Heart left ventricle (tissue), 16 donors: ENCODE measurements around the gene PLXNA1. TPM values are rescaled to one million over a fixed set of nuclear protein-coding genes. Genes with fewer than 3 reads are reported as not detected.

ENCODE experiments used
- ATAC-seq, 4 donors: fragments of 200-7000 bp; cut with Tn5 transposase; one replicate each; pipeline ENCODE4 v1.9.1; 2020 to 2022; ENCODE audit warnings: moderate library complexity in 4 of 4, mild to moderate bottlenecking in 3 of 4, moderate number of reproducible peaks in 1 of 4
- DNase-seq, 5 donors: peaks; one replicate each; pipeline ENCODE4 v3.0.0-alpha.2; 2020
- H3K27ac ChIP-seq, 12 donors: fragments of 200-600 bp; sonication (generic) in 4 of 12; one replicate each; pipeline versions ENCODE4 v1.5.0 to v1.8.0; 2016 to 2022; ENCODE audit warnings: mild to moderate bottlenecking in 2 of 12
- H3K27me3 ChIP-seq, 9 donors: fragments of 200-600 bp; sonication (generic) in 2 of 9; one replicate each; pipeline versions ENCODE4 v1.5.1 to v1.8.0; 2016 to 2022; ENCODE audit warnings: mild to moderate bottlenecking in 3 of 9
- H3K36me3 ChIP-seq, 9 donors: fragments of 200-600 bp; sonication (generic) in 2 of 9; one replicate each; pipeline versions ENCODE4 v1.5.0 to v1.8.0; 2018 to 2022; ENCODE audit warnings: mild to moderate bottlenecking in 2 of 9
- H3K4me1 ChIP-seq, 12 donors: fragments of 200-600 bp; sonication (generic) in 4 of 12; one replicate each; pipeline versions ENCODE4 v1.5.0 to v1.8.0; 2016 to 2022; ENCODE audit warnings: mild to moderate bottlenecking in 3 of 12
- H3K4me3 ChIP-seq, 12 donors: fragments of 200-600 bp; sonication (generic) in 4 of 12; one replicate each; pipeline versions ENCODE4 v1.5.0 to v1.8.0; 2017 to 2022; ENCODE audit warnings: mild to moderate bottlenecking in 9 of 12, moderate library complexity in 4 of 12
- H3K9me3 ChIP-seq, 12 donors: fragments of 200-600 bp; sonication (generic) in 4 of 12; one replicate each; pipeline versions ENCODE4 v1.5.0 to v1.8.0; 2016 to 2022; ENCODE audit warnings: mild to moderate bottlenecking in 1 of 12
- POLR2A ChIP-seq, 2 donors: fragments of 450-650 bp; IDR thresholded peaks; one replicate each; pipeline ENCODE4 v1.6.1; 2017; ENCODE audit warnings: antibody characterized with exemption in 2 of 2, mild to moderate bottlenecking in 2 of 2, moderate library complexity in 2 of 2
- WGBS, 4 donors: extraction: QIAGEN DNeasy Blood & Tissue Kit in 2 of 4; methylation state at CpG; one replicate each; pipeline versions ENCODE4 v1.1.5 to v1.1.7; 2013 to 2018; 5-methylcytosine and 5-hydroxymethylcytosine counted together
- intact Hi-C, 10 donors: fragments of 100-400 bp; cut with DNase I; formaldehyde crosslinking; loops; one replicate each; pipeline versions ENCODE4 v1.11.1 to v1.14.2; 2022
- polyA plus RNA-seq, 2 donors: library from polyadenylated mRNA; stranded (reverse); fragments of 200-250 nt; gene quantifications; one replicate each; pipeline ENCODE4 v1.2.3, GENCODE V29; 2013
- total RNA-seq, 9 donors: library from RNA; depleted of rRNA in 2 of 9; stranded (reverse); fragments of >200 nt in 2 of 9; fragmentation: NEBNext Ultra II Directional in 3 of 9; extraction: Animal tissue kit (Norgen Biotek cat#: 25700) in 3 of 9; gene quantifications; one replicate each; pipeline versions ENCODE4 v1.1.0 to v1.2.4, GENCODE V29; 2016 to 2023
- TF ChIP-seq, protein P1 (sequence below), 12 donors: fragments of 200-600 bp; sonication (generic) in 4 of 12; IDR thresholded peaks; one replicate each; pipeline versions ENCODE4 v1.5.0 to v1.8.0; 2018 to 2022; ENCODE audit warnings: antibody characterized with exemption in 12 of 12, mild to moderate bottlenecking in 5 of 12
- donor health status: ischemic (EF 13 %, LVEDD 7.1; RV severe dilation, severe dysfunction).
- donor health status: healthy with polysubstance abuse.
- donor health status: DM: no; HTN: yes; CAD: no.
- donor health status: DM: no; HTN: no; CAD: no.
- donor health status: ischemic (EF 25% LVEDD 6.9; RV normal size, moderate dysfunction).
- donor health status: ischemic (EF 25% LVEDD 5.7; RV mildly dilated, moderate dysfunction).
- donor health status: healthy.
- donor health status: DM: yes; HTN: yes; CAD: no.
- donor health status: ischemic (EF 35%, LVEDD 5.7; RV mildly dilated, moderate dysfunction).
- donor health status: nonischemic (EF 11% LVEDD 7.7; RV severe dilation, severe dysfunction).
- donor health status: DM: yes; HTN: yes; CAD: no.
- donor health status: PGD.
- donor health status: ischemic (EF 29% LVEDD 5.4; RV normal size, mild dysfunction).
- donor health status: nonischemic (EF 23%, LVEDD 6.1; RV moderate dilation, normal function).

PLXNA1 gene
- total and polyA plus RNA-seq, 11 donors: 14.6 to 38.8 (median 29.6) TPM

DNA sequence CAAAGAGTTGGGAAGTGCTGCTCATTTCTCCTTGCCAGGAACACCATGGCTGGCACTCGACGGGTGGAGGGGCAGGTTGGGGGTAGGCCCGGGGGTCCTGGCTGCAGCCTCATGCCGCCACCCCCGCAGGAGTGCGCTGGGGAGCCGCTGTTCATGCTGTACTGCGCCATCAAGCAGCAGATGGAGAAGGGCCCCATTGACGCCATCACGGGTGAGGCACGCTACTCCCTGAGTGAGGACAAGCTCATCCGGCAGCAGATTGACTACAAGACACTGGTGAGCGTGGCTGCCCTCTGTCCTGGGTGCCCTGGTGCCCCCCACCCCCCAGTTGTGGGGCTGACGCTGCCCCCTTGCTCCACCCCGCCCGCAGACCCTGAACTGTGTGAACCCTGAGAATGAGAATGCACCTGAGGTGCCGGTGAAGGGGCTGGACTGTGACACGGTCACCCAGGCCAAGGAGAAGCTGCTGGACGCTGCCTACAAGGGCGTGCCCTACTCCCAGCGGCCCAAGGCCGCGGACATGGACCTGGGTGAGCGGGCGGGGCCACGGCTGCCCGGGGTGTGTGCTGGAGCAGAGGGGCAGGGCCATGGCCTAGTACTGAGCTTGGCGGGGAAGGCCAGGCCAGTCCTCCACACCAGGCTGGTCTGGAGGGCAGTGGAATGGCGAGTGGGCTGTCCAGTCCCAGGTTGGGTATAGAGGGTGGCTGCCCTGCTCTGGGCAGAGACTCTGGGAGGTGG is 45.1 kb downstream of the PLXNA1 start:
- WGBS, 4 donors: 94 to 96% (median 94%) methylated on average over 22 to 29 of the region's 29 CpGs
- intact Hi-C loops: no loop called here
- TF ChIP-seq, protein P1, sequence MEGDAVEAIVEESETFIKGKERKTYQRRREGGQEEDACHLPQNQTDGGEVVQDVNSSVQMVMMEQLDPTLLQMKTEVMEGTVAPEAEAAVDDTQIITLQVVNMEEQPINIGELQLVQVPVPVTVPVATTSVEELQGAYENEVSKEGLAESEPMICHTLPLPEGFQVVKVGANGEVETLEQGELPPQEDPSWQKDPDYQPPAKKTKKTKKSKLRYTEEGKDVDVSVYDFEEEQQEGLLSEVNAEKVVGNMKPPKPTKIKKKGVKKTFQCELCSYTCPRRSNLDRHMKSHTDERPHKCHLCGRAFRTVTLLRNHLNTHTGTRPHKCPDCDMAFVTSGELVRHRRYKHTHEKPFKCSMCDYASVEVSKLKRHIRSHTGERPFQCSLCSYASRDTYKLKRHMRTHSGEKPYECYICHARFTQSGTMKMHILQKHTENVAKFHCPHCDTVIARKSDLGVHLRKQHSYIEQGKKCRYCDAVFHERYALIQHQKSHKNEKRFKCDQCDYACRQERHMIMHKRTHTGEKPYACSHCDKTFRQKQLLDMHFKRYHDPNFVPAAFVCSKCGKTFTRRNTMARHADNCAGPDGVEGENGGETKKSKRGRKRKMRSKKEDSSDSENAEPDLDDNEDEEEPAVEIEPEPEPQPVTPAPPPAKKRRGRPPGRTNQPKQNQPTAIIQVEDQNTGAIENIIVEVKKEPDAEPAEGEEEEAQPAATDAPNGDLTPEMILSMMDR (IDR thresholded peaks at IDR 0.05): no peak
- TF ChIP-seq POLR2A (IDR thresholded peaks at IDR 0.05): no peak
- Histone ChIP-seq H3K9me3 (no peaks in the 10 kb centered on the region), H3K36me3 (peaks cover 0 to 76% (median 45%) of the 10 kb centered on the region in 9 donors), H3K4me3 (no peak overlapping the region), H3K27me3 (no peaks in the 10 kb centered on the region), H3K4me1 (peaks cover 0 to 3% (median 0%) of the 10 kb centered on the region in 12 donors), H3K27ac (no peak overlapping the region)
- no peak for ATAC-seq
- DNase-seq: no peak

DNA sequence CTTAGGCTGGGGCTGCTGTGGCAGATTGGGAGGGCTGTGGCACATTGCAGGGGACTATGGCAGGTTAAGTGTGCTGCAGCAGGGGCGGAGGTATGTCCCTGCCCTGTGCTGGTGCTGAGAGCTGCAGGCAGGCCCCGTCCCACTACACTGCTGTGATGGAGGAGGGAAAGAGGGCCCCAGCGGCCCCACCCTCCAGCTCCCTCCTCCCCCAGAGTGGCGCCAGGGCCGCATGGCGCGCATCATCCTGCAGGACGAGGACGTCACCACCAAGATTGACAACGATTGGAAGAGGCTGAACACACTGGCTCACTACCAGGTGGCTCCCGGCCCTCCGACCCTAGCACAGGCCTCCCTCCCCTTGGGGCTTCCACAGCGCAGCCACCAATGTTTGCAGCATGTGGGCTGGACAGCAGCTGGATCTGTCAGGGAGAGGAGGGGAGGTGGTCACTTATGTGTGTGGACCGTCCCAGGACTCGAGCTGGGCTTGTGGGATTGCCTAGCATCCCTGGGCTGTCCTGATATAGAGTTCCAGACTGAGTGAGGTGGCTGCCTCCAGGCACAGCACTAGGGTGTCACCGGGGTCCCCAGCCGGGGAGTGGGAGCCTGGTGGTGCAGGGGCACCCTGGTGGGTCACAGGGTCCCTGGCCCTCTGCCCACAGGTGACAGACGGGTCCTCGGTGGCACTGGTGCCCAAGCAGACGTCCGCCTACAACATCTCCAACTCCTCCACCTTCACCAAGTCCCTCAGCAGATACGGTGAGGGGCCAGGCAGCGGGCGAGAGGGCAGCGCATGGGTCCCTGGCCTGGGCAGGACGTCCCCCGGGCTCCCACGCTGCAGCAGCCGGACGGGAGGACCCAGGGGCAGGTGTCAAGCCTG is 46.1 kb downstream of the PLXNA1 start:
- 89 to 94% (median 91%) methylated on average over 17 to 30 of the region's 30 CpGs for WGBS, 4 donors
- no peaks in the 10 kb centered on the region for H3K9me3 ChIP-seq
- H3K27me3 ChIP-seq: no peaks in the 10 kb centered on the region
- ATAC-seq (no peak), DNase-seq (no peak)
- TF ChIP-seq, protein P1 (IDR thresholded peaks at IDR 0.05): no peak
- TF ChIP-seq POLR2A (IDR thresholded peaks at IDR 0.05): no peak
- no peak overlapping the region for H3K4me3 ChIP-seq
- H3K36me3 ChIP-seq: peaks cover 0 to 76% (median 47%) of the 10 kb centered on the region in 9 donors
- intact Hi-C loops: no loop called here
- peaks cover 0 to 3% (median 0%) of the 10 kb centered on the region in 12 donors for H3K4me1 ChIP-seq
- no peak overlapping the region for H3K27ac ChIP-seq

DNA sequence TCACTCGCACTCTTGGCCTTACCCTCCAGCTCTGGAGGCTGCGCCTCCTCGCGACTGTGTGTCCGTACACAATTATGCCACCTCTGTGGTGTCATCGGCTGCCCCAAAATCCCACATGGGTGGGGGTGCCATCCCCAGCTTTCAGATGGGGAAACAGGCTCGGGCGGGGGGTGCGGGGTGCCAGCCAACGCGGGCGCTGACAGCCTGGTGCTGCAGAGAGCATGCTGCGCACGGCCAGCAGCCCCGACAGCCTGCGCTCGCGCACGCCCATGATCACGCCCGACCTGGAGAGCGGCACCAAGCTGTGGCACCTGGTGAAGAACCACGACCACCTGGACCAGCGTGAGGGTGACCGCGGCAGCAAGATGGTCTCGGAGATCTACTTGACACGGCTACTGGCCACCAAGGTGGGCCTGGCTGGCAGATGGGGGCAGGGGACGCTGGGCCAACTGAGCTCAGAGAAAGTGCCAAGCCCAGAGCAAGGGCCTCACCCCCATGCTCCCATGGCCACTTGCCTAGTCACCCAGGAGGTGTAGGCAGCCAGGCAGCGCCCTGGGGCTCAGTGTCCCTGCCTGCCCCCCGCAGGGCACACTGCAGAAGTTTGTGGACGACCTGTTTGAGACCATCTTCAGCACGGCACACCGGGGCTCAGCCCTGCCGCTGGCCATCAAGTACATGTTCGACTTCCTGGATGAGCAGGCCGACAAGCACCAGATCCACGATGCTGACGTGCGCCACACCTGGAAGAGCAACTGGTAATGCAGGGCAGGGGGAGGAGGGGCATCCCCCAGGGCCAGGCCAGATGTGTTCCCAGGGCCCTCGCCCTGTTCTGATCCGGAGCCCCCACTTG is 47.0 kb downstream of the PLXNA1 start:
- ATAC-seq (no peak), DNase-seq (no peak)
- TF ChIP-seq, protein P1 (IDR thresholded peaks at IDR 0.05): no peak
- no peak for TF ChIP-seq POLR2A (IDR thresholded peaks at IDR 0.05)
- H3K9me3 ChIP-seq: no peaks in the 10 kb centered on the region
- H3K27ac ChIP-seq: no peak overlapping the region
- H3K4me3 ChIP-seq: no peak overlapping the region
- H3K4me1 ChIP-seq: peaks cover 0 to 3% (median 0%) of the 10 kb centered on the region in 12 donors
- H3K36me3 ChIP-seq: peaks cover 0 to 77% (median 49%) of the 10 kb centered on the region in 9 donors
- WGBS, 4 donors: 94 to 95% (median 95%) methylated on average over 21 to 42 of the region's 42 CpGs
- intact Hi-C loops: no loop called here
- no peaks in the 10 kb centered on the region for H3K27me3 ChIP-seq
